ENCODE measurements around the gene ARMH1.
"Not testable (repeated sequence)": the region's sequence is repeated elsewhere in the genome, so short reads cannot be mapped to it uniquely, and the experiment has no call there.

Gene ARMH1

DNA sequence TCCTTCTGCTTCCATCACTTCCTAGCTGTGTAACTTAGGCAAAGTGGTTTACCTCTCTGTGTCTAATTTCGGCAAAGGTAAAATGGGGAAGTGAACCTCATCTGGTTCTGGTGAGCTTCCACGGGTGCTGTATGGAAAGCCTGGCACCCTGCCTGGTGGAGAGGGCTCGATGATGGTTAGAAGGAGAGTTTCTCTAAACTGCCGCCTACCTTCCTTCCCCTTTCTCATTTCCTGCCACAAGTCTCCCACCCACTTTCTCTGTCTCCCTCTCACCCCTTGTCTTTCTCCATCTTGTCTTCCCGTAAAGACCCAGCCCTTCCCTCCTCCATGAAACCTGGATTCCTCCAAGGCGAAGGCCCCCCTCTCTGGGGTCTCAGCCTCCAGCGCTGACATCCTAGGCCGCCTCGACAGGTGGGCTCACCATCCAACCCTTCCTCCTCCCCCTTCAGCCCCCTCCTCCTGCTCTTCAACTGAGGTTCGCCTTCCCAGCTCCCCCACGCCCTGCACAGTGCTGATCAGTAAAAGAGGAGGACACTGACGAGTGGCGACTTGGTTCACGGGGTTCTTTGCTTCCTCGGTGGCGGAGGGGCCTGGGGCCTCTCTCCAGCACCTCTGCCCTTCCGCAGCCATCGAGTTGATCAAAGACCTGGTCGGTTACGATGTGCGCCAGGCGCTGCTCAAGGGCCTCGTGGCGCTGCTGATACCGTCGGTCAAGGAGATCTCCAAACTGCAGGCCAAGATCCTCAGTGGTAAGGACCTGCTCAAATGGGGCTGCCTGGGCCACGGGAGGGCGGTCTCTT lies 49.2 kb downstream of the ARMH1 start:
- DNase-seq = no peak

DNA sequence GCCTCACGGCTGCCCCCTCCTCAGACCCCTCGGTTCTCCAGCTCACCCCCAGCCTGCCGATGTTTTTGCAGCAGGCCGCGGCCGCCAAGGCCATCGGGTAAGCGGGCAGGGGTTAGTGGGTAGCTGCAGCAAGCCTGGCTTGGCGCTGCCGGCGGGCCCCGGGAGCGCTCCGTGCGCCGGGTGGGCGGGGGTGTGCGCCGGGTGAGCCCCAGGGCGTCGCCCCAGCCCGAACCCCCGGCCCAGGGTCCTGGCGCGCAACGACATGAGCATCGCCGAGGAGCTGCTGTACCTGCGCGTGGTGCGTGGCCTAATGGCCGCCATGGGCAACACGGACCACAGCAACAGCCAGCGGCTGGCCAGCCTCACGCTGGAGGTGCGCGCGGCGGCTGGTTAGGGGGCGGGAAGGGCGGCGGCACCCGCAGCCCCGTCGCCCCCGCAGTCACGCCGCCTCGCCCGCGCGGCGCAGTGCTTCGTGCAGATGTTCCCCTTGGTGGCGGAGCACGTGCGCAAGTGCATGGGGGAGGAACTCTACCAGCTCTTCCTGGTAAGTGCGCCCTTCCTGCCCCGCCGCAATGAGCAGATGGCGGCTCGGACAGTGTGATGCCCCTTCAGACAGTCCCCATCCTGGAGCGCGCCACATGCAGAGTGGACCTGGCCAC lies 49.9 kb downstream of the ARMH1 start:
- no peak for DNase-seq

DNA sequence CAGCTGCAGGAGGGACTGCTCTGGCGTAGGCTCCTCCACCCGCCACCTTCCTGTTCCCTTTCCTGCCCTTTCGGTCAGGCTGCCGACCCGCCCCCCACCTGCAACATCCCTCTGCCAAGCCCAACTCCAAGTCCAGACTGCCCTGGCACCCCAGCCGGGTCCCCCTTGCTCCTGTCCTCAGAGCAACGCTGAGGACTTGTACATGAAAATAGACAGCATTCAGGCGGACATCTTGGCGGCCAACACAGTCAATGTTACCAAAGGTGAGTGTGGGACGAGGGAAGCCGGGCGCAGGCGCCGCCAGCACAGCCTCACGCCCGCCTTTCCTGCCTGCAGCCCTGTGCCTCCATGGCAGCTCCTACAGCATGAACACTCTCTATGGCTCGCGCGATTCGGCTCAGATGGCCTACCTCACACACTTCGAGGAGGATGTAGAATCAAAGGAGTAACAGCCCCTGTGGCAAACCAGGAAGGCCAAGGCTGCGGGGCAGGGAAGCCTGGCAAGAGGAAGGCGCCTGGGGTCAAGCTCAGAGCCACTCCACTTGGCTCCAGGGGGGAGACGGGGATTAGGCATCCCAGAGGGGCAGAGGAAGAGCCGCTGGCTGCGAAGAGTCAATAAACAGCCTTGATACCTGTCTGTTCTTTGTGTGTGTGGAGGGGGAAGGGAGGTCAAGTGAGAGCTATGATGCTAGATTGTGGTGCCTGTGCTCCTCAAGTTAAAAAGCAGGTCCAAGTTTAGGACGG lies 50.6 kb downstream of the ARMH1 start:
- no peak for DNase-seq

DNA sequence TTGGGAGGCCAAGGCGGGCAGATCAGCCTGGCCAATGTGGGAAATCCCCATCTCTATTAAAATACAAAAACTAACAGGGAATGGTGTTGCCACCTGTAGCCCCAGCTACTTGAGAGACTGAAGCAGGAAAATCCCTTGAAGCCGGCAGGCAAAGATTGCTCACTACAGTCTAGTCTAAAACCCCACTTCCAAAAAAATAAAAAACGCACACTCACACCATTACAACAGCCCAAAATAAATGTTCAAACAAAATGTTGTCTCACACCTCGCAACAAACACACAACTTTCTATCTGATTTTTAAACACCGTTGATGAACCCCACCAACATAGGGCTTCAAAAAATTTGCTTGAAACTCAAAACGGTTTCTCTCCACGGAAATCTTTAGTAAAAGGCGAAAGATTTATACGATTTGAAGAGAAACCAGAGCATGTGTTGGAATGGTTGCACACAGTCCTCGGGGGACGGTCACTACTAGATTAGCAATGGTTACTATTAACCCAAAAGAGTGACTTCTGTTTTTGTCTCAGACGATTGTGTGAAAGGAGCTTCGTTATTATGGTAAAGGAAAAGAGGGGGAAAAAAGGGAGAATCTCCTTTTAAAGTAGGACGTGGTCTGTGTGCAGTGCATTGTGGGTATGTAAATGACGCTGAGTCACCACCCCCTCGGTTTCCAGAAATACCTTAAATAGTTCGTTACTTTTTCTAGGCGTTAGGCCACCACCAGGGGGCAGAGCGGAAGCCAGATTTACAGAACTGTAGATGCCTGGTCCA lies 56.4 kb downstream of the ARMH1 start, which contains the start of gene RNU5D-1:
Gene RNU5D-1 (minus strand): TSS at position 430 of the 772 bp plus-strand sequence.
- DNase-seq = peak; percentile 97 to 98

DNA sequence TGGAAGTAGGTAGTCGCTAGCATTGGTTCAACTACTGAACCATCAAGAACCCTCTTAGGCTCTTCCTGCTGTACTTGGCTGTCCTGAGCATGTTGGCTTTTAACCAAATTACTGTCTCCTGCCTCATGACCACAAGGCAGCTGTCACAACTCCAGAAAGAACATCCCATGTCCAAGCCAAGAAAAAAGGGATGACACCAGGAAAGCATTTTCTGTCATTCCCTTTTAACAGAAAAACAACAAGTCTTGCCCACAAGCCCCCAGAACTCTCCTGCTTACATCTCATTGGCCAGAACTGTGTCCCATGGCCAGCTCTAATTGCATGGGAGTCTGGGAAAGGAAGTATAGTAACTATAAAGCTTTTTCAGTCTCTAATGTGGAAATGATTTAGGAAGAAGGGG lies 58.9 kb downstream of the ARMH1 start:
- DNase-seq = peak in 1 of 2 experiments; percentile 72

DNA sequence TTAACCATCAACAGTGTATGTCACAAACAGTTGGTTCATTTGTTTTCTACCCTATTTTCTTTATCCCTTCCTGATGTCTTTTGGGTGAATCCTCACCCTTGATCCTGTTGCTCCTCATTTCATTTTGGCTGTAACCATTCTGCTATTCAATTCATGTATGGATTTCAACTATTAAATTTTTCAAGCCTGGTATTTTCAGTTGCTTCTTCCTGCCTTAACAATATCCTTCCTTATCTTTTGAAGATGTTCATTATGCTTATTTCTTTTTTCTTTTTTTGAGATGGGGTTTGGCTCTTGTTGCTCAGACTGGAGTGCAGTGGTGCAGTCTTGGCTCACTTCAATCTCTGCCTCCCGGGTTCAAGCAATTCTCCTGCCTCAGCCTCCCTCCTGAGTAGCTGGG lies 59.3 kb downstream of the ARMH1 start:
- DNase-seq = no peak

DNA sequence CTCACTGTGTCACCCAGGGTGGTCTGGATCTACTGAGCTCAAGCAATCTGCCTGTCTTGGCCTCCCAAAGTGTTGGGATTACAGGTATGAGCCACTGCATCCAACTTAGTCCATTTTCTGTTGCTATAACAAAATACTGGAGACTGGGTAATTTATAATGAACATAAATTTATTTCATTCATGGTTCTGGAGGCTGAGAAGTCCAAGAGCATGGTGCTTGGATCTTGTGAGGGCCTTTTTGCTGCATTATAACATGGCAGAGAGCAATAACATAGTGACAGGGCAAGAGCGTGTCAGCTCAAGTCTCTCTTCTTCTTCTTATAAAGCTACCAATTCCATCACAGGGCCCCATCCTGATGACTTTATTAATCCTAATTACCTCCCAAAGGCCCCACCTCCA lies 61.5 kb downstream of the ARMH1 start:
- DNase-seq = no peak

DNA sequence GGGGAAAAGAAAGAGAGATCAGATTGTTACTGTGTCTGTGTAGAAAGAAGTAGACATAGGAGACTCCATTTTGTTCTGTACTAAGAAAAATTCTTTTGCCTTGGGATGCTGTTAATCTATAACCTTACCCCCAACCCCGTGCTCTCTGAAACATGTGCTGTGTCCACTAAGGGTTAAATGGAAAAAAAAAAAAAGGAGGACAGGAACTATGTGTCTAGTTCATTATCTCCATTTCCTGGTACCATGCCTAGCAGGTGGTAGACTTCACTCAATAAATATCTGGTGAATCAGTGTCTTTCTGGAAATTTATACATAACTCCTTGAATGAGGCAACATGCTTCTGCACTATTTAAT lies 64.4 kb downstream of the ARMH1 start:
- not testable (repeated sequence) for DNase-seq

DNA sequence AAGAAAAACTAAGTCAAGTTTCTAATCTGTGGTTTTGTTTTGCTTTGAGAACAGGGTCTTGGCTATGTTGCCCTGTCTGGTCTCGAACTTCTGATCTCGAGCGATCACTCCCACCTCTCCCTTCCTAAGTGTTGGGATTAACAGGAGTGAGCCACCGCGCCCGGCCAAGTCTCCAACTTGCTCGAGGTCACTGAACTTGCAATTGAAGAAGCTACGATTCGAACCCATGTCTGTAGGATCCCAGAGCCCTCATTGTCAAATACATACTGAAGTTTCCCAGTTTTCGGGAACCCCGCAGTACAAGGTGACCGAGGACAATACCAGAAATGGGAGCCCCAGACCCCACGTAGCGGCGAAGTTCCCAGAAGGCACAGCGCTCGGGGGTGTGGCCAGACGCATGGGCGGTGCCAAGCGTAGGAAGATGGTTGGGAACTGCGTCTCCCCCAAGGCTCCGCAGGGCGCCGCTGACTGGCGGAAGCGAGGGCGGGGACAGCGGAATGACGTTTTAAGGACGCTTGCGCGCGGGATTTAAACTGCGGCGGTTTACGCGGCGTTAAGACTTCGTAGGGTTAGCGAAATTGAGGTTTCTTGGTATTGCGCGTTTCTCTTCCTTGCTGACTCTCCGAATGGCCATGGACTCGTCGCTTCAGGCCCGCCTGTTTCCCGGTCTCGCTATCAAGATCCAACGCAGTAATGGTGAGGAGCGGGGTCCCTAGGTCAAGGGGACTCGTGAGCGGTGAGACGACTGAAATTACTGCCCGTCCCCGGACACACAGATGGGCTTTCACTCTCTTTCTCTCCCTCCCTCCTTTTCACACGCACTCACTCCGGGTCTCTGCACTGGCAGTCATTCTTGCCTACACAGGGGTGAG lies 65.0 kb downstream of the ARMH1 start, which contains the start of gene KIF2C:
Gene KIF2C (plus strand): TSS at position 531 of the 872 bp plus-strand sequence. CDS start 96 bp downstream, at position 627.
- DNase-seq = peak; percentile 97 to 99

DNA sequence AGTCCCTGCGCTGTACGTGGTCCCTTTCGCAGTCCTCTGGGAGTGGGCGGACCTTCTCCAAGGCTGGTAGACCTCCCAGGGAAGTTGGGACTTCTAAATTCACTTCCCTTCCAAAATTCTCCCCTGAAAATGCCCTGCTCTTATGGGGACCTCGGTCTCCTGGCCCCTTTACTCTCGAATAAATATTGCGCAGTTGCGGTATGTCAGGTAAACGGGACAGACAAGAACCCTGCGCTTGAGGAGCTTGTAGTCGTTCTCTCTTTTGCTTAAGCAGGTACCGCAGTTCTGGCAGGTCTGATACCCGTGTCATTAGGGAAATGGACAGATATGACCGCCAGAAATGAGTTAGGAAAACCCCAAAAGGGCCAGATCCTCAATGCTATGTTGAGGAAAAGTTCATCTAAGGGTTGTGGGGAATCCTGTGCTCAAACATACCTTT lies 65.7 kb downstream of the ARMH1 start:
- no peak for DNase-seq

DNA sequence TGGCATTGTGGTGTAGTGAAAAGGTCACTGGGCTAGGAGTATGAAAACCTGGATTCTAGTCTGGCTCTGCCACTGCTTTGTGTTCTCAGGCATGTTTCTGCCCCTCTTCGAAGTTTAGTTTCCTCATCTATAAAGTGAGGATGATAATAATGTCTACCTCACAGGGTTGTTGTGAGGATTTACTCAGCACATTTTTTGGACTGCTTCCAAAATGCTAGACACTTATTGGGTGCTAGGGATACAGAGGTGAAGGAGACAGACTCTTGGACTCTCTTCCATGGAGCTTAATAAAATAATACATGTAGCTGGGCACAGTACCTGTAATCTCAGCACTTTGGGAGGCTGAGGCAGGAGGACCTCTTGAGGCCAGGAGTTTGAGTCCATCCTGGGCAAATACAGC lies 68.7 kb downstream of the ARMH1 start:
- no peak for DNase-seq

DNA sequence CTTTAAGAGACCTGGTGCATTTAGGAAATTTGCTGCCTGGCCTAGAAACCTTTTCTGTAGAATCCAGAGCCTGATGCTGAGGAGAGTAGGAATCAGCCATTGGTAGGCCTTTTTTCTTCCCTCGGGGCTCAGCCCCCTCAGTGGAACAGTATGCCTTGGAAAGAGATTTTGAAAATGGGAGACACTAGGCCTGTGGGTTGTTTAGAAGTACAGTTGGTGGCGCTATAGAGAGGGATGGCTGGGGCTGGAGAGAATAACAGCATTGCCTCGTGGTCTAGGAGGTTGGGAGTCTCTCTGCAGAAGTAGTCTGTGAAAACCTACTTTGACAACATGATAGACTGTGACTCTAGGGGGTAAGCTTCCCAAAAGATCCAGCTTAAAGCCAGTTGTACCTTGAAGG lies 73.4 kb downstream of the ARMH1 start:
- no peak for DNase-seq

DNA sequence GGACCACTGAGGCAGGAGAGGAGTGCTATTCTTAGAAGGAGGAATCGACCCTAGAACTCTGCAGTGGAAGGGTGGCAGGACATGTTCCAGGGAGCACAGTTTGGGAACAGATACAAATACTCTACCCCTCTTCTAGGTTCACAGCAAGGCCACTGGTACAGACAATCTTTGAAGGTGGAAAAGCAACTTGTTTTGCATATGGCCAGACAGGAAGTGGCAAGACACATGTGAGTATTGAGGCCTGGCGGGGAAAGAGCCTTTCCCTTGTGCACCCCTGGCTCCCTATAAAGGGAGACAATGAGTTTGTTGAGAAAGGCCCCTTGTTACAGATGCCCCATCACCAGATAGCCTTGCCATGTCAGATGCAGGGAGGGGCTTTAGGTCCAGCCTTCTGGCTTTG lies 82.9 kb downstream of the ARMH1 start:
- no peak for DNase-seq

DNA sequence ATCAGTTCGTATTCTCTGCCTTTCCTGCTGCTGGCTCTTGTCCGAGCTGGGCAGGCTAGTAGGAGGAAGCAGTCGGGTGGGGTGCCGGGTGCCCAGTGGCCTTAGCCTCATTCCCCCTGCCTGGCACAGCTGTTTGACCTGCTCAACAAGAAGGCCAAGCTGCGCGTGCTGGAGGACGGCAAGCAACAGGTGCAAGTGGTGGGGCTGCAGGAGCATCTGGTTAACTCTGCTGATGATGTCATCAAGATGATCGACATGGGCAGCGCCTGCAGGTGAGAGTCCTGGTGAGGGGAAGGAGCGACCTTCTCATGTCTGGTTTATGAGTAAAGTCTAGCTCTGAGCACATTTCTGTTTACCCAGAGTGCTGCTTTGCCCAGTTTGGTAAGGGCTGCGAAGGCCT lies 84.6 kb downstream of the ARMH1 start:
- DNase-seq = no peak

DNA sequence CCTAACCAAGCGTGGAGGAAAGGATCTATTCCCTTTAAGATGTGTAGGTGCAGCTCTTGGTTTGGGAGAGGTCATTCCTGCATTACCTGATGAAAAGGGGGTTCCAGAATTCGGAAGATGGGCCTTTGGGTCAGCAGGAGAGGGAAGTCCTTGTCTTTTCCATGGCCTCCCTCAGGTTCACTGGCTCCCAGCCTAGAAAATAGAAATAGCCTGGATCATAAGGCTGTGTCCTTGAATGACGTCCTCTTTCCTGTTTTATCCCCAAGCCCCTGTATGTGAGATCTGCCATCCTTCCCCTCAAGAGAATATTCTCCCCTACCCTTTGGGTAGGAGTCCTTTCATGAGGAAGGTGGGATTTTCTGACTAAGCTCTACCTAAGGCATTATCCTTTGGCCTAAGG lies 86.4 kb downstream of the ARMH1 start:
- no peak for DNase-seq

DNA sequence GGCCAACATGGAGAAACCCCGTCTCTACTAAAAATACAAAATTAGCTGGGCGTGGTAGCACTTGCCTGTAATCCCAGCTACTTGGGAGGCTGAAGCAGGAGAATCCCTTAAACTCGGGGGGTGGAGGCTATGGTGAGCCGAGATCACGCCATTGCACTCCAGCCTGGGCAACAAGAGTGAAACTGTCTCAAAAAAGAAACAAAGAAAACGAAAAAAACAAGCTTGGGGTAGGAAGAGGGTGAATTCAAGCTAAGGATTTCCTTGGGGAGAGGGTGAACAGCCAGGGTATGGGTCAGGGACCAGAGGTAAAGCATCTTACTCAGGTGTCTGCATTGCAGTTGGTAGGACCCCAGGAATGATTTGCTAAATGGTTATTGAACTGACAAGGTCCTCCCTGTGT lies 91.9 kb downstream of the ARMH1 start:
- not testable (repeated sequence) for DNase-seq
